A549 (cell line): ENCODE data around the gene KIF16B.

ENCODE experiments used
- CBX8 ChIP-seq: fragments of 200-600 bp; sonication (generic); IDR thresholded peaks from 2 replicates; pipeline ENCODE4 v1.6.1; 2016
- CHD2 ChIP-seq: fragments of 150-350 bp; IDR thresholded peaks from 2 replicates; pipeline ENCODE4 v1.6.1; 2014; ENCODE audit warnings: low read length; ENCODE audit not compliant: partially characterized antibody
- CHD4 ChIP-seq: fragments of 200-600 bp; sonication (generic); IDR thresholded peaks from 2 replicates; pipeline ENCODE4 v1.6.1; 2016; ENCODE audit warnings: antibody characterized with exemption, mild to moderate bottlenecking, borderline replicate concordance
- FOXS1 ChIP-seq: fragments of 250-450 bp; sonication (Bioruptor Pico); IDR thresholded peaks from 2 replicates; pipeline ENCODE4 v1.5.0; 2020; ENCODE audit warnings: mild to moderate bottlenecking, moderate library complexity
- POLR2A ChIP-seq: IDR thresholded peaks from 2 replicates; pipeline ENCODE4 v1.6.1; 2012; ENCODE audit warnings: mild to moderate bottlenecking, low read length
- RFX5 ChIP-seq: fragments of 450-650 bp; IDR thresholded peaks from 2 replicates; pipeline ENCODE4 v1.7.1; 2014; ENCODE audit warnings: antibody characterized with exemption, mild to moderate bottlenecking, moderate library complexity
- TF ChIP-seq, protein P1 (sequence below): fragments of >200 bp; sonication (Bioruptor Twin); formaldehyde crosslinking; IDR thresholded peaks from 3 replicates; pipeline ENCODE4 v1.5.1; 2016

DNA sequence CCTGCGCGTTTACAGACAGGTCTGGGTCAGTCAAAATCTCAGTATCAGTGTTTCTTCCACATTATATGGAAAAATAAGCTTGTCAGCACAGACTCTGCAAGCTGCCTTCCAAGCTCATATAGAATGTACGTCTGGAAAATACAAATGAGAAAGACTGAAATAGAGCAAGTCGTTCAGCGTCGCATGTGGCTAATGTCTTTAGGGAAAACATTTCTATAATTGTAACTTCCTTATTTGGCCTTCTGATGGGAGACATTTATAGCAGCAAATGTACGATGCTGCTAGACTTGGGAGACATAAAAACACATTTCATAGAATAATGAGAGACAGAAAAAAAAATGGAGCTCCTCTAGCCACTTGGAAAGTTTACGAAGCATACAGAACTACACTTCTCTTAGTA, 122.2 kb downstream of the KIF16B start:
- TF ChIP-seq, protein P1, sequence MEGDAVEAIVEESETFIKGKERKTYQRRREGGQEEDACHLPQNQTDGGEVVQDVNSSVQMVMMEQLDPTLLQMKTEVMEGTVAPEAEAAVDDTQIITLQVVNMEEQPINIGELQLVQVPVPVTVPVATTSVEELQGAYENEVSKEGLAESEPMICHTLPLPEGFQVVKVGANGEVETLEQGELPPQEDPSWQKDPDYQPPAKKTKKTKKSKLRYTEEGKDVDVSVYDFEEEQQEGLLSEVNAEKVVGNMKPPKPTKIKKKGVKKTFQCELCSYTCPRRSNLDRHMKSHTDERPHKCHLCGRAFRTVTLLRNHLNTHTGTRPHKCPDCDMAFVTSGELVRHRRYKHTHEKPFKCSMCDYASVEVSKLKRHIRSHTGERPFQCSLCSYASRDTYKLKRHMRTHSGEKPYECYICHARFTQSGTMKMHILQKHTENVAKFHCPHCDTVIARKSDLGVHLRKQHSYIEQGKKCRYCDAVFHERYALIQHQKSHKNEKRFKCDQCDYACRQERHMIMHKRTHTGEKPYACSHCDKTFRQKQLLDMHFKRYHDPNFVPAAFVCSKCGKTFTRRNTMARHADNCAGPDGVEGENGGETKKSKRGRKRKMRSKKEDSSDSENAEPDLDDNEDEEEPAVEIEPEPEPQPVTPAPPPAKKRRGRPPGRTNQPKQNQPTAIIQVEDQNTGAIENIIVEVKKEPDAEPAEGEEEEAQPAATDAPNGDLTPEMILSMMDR: no peak
- TF ChIP-seq CHD2 (no peak), FOXS1 (CRISPR knock-in tag) (no peak), POLR2A (no peak), CHD4 (no peak), RFX5 (no peak), CBX8 (no peak)
